Measurements from ENCODE around the gene CAV3. TPM values are rescaled to one million over a fixed set of nuclear protein-coding genes. Genes with fewer than 3 reads are reported as not detected.
A peak's percentile ranks its signal among the peaks of the same experiment; 100 is the strongest.

The CAV3 gene
- total and polyA plus RNA-seq, 2 donors (not counting 3 experiments of a cell fraction or from before 2014, with no cell fraction given): not detected

GRCh38 chr3:8767256-8767666 lies 33.7 kb downstream of the CAV3 start:
- no peak overlapping the region for H2AFZ ChIP-seq (ENCODE audit: low read depth, low read length)
- no peak overlapping the region for H3K9ac ChIP-seq (replicated peaks; ENCODE audit: extremely low read depth, insufficient read depth, low read length)
- DNase-seq (ENCODE audit: low read depth, low spot score): peak; percentile 7
- no peaks in the 10 kb centered on the region for H4K20me1 ChIP-seq (replicated peaks; ENCODE audit: control insufficient read depth, extremely low read depth, insufficient read depth, low read length)
- no TSS peak for BruUV-seq (replicated peaks)
- no peak for FAIRE-seq
- H3K9me3 ChIP-seq (replicated peaks; ENCODE audit: control insufficient read depth, insufficient read depth, low read length): no peaks in the 10 kb centered on the region
- intact Hi-C loops (cut with micrococcal nuclease) (loop anchor here (5.0 kb wide), 1 partner anchor 105 kb away; no protein-coding TSS in a partner anchor), dilution Hi-C loops (cut with MboI; ENCODE audit: extremely low pct_ligation_motif_present, low sequenced_read_pairs) (no loop called here)
- H3K27ac ChIP-seq (ENCODE audit: insufficient read depth, low read depth, low read length): no peak overlapping the region
- ChIA-PET CTCF (no interaction called here), POLR2A (no interaction called here)
- TF ChIP-seq MAX (IDR thresholded peaks at IDR 0.05; ENCODE audit: insufficient read depth, insufficient read length) (no peak), GATA2 (IDR thresholded peaks at IDR 0.05; ENCODE audit: insufficient read depth, insufficient read length, low read depth, low read length) (peak; percentile 54)
- H3K27me3 ChIP-seq (ENCODE audit: control insufficient read depth in 2 of 2, insufficient read depth in 2 of 2, low read length in 2 of 2): peaks cover 24 to 28% of the 10 kb centered on the region in 2 experiments
- no peak overlapping the region for H3K4me3 ChIP-seq (replicated peaks in 1 of 3; ENCODE audit: insufficient read depth in 1 of 3, low read depth in 1 of 3, low read length in 3 of 3)
- H3K4me1 ChIP-seq (ENCODE audit: control insufficient read depth, extremely low read depth, insufficient read depth, low read length): peaks cover 16% of the 10 kb centered on the region
- H3K79me2 ChIP-seq (ENCODE audit: control insufficient read depth, insufficient read depth, low read length): no peaks in the 10 kb centered on the region
- no peak overlapping the region for H3K4me2 ChIP-seq (ENCODE audit: insufficient read depth, low read length)
- H3K9me1 ChIP-seq (replicated peaks; ENCODE audit: control insufficient read depth, extremely low read depth, insufficient read depth, low read length): no peaks in the 10 kb centered on the region
- H3K36me3 ChIP-seq (ENCODE audit: control insufficient read depth in 2 of 2, extremely low read depth in 1 of 2, insufficient read depth in 2 of 2, low read length in 2 of 2): no peaks in the 10 kb centered on the region

GRCh38 chr3:8767667-8768363 lies 34.2 kb downstream of the CAV3 start:
- H3K4me2 ChIP-seq (ENCODE audit: insufficient read depth, low read length): no peak overlapping the region
- no peak for TF ChIP-seq JUN (IDR thresholded peaks at IDR 0.05; ENCODE audit: borderline replicate concordance, insufficient read depth, insufficient read length, low read depth)
- peak; percentile 80 for TF ChIP-seq EZH2 (IDR thresholded peaks at IDR 0.05; ENCODE audit: borderline replicate concordance, low read depth, low read length, severe bottlenecking)
- TF ChIP-seq MAX (IDR thresholded peaks at IDR 0.05; ENCODE audit: insufficient read depth, insufficient read length): no peak
- TF ChIP-seq POLR2A (IDR thresholded peaks at IDR 0.05; ENCODE audit: low read depth, low read length): no peak
- H3K36me3 ChIP-seq (ENCODE audit: control insufficient read depth in 2 of 2, extremely low read depth in 1 of 2, insufficient read depth in 2 of 2, low read length in 2 of 2): no peaks in the 10 kb centered on the region
- dilution Hi-C loops (cut with MboI; ENCODE audit: extremely low pct_ligation_motif_present, low sequenced_read_pairs) (no loop called here), intact Hi-C loops (cut with micrococcal nuclease) (loop anchor here (2.0 to 5.0 kb wide), 3 partner anchors 101 to 195 kb away; partner anchors contain the start of gene RAD18)
- H3K79me2 ChIP-seq (ENCODE audit: control insufficient read depth, insufficient read depth, low read length): no peaks in the 10 kb centered on the region
- no peaks in the 10 kb centered on the region for H3K9me1 ChIP-seq (replicated peaks; ENCODE audit: control insufficient read depth, extremely low read depth, insufficient read depth, low read length)
- FAIRE-seq (no peak), DNase-seq (ENCODE audit: low read depth, low spot score) (peak; percentile 28)
- H3K9me3 ChIP-seq (replicated peaks; ENCODE audit: control insufficient read depth, insufficient read depth, low read length): no peaks in the 10 kb centered on the region
- H3K27me3 ChIP-seq (ENCODE audit: control insufficient read depth in 2 of 2, insufficient read depth in 2 of 2, low read length in 2 of 2): peaks cover 24 to 28% of the 10 kb centered on the region in 2 experiments
- ChIA-PET POLR2A (no interaction called here), CTCF (no interaction called here)
- no TSS peak for BruUV-seq (replicated peaks)
- peaks cover 16% of the 10 kb centered on the region for H3K4me1 ChIP-seq (ENCODE audit: control insufficient read depth, extremely low read depth, insufficient read depth, low read length)
- H3K27ac ChIP-seq (ENCODE audit: insufficient read depth, low read depth, low read length): no peak overlapping the region
- no peaks in the 10 kb centered on the region for H4K20me1 ChIP-seq (replicated peaks; ENCODE audit: control insufficient read depth, extremely low read depth, insufficient read depth, low read length)
- no peak overlapping the region for H3K4me3 ChIP-seq (replicated peaks in 1 of 3; ENCODE audit: insufficient read depth in 1 of 3, low read depth in 1 of 3, low read length in 3 of 3)
- no peak overlapping the region for H3K9ac ChIP-seq (replicated peaks; ENCODE audit: extremely low read depth, insufficient read depth, low read length)
- peak overlapping the region; percentile 22 for H2AFZ ChIP-seq (ENCODE audit: low read depth, low read length)
